Activated T-helper 17 cell treated with anti-CD3 and anti-CD28 coated beads, Interleukin-2, amount 50 U/mL, for 72 hours (primary cell): ENCODE results near the gene TMEM179B. TPM values are rescaled to one million over a fixed set of nuclear protein-coding genes. Genes with fewer than 3 reads are reported as not detected.
"Not testable (repeated sequence)": the region's sequence is repeated elsewhere in the genome, so short reads cannot be mapped to it uniquely, and the experiment has no call there.

Source experiments
- ATAC-seq: fragments of 150-1000 bp; cut with Tn5 transposase; replicated peaks from 2 replicates; pipeline ENCODE4 v1.10.0; 2021; ENCODE audit warnings: mild to moderate bottlenecking, moderate library complexity
- H3K27ac Mint-ChIP-seq: one replicate; pipeline ENCODE4 v1.8.0; 2022; ENCODE audit warnings: mixed read lengths
- H3K27me3 Mint-ChIP-seq: one replicate; pipeline ENCODE4 v1.8.0; 2022; ENCODE audit warnings: mixed read lengths
- H3K36me3 Mint-ChIP-seq: one replicate; pipeline ENCODE4 v1.8.0; 2022; ENCODE audit warnings: low read depth, mild to moderate bottlenecking, mixed read lengths
- H3K4me1 Mint-ChIP-seq: one replicate; pipeline ENCODE4 v1.8.0; 2022; ENCODE audit warnings: mixed read lengths
- H3K4me3 Mint-ChIP-seq: one replicate; pipeline ENCODE4 v1.8.0; 2022; ENCODE audit warnings: mild to moderate bottlenecking, mixed read lengths
- H3K9me3 Mint-ChIP-seq: one replicate; pipeline ENCODE4 v1.8.0; 2022; ENCODE audit warnings: mixed read lengths
- total RNA-seq, 2 donors: library from RNA; stranded (reverse); gene quantifications; one replicate each; pipeline ENCODE4 v1.2.3, GENCODE V29; 2022

The TMEM179B gene
- total RNA-seq, 2 donors from 2014 or later: 18.6 to 20.9 TPM

- H3K36me3 Mint-ChIP-seq: peaks cover 60% of the 10 kb centered on the region
- H3K4me3 Mint-ChIP-seq: peak overlapping the region; percentile 99
- peak overlapping the region; percentile 97 for H3K27ac Mint-ChIP-seq
- ATAC-seq: peak; percentile 75
- no peaks in the 10 kb centered on the region for H3K27me3 Mint-ChIP-seq
- no peaks in the 10 kb centered on the region for H3K9me3 Mint-ChIP-seq
- peaks cover 19% of the 10 kb centered on the region for H3K4me1 Mint-ChIP-seq
These were observed 17.3 kb downstream of the TMEM179B start for GRCh38 chr11:62804310-62805075.

DNA sequence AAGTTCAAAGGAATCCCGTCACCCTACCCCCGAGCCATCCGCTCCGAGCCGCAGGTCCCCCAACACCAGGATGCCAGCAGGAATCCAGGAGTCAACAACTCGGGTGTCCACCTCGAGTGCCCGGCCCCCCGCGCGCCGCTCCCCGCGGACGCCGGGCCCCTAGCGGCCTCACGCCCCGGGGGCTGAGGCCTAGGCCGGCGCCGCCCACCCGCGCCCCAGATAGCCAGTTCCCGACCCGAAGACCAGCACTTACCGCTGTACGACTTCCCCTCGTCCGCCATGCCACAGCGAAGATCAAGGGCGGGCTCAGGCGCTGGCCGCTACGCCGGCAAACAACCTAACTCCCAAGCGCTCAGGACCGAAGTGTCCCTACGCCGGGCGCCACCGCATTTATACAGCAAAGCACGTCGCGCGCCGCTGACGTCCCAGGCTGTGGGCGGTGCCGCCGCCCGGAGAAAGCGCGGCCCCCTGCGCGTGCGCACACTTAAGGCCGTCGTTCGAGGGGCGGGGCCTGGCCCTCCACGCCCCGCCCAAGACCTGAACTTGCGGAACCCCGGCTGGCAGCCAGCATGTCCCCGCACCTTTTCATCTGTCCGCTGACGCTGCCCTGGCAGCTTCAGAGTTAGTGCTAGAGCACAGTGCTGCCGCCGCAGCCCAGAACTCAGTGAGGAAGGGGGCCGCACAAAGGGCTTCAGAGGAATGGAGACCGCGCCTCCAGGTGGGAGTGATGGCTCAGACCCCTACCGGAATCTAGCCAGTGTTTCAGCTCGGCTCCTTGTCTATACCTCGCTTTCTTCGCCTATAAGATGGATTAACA lies 18.1 kb downstream of the TMEM179B start, which contains the start of gene NXF1:
Gene NXF1, minus strand, starts transcription at position 365 of the 817 bp plus-strand sequence. Its CDS starts 84 bp downstream, at position 281.
- no peaks in the 10 kb centered on the region for H3K27me3 Mint-ChIP-seq

GRCh38 chr11:62805961-62806441 lies 18.8 kb downstream of the TMEM179B start:
- Mint-ChIP-seq H3K4me1 (peaks cover 19% of the 10 kb centered on the region), H3K36me3 (peaks cover 46% of the 10 kb centered on the region), H3K27me3 (no peaks in the 10 kb centered on the region), H3K4me3 (peak overlapping the region; percentile 99), H3K9me3 (no peaks in the 10 kb centered on the region), H3K27ac (peak overlapping the region; percentile 97)
- peak; percentile 18 for ATAC-seq

More for the DNA sequence above, 18.1 kb downstream of the TMEM179B start, which contains the start of gene NXF1:
- peaks cover 52% of the 10 kb centered on the region for H3K36me3 Mint-ChIP-seq
- peaks cover 19% of the 10 kb centered on the region for H3K4me1 Mint-ChIP-seq
- peak within 1 kb of the TSS; percentile 97 for H3K27ac Mint-ChIP-seq
- ATAC-seq: peak; percentile 80
- no peaks in the 10 kb centered on the region for H3K9me3 Mint-ChIP-seq
- H3K4me3 Mint-ChIP-seq: peak within 1 kb of the TSS; percentile 99

GRCh38 chr11:62806611-62807121 lies 19.5 kb downstream of the TMEM179B start:
- Mint-ChIP-seq H3K4me3 (peak overlapping the region; percentile 99), H3K27ac (peak overlapping the region; percentile 97)

DNA sequence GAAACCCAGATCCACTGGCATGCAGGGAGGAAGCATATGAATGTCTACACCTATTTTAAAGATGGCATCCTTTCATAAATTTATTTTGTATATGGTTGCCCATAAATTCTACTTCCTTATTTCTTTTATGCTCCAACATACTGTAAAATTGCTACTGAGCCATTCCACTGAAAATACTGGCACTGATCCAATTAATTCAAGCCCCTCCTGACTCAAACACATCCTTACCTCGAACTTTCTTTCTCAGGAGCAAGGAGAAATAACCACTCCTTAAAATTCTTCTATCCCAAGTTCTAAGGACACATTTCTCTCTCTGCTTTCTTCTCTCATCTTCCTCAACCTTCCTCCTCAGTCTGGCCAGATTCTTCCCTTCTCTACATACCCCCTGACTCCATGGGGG lies 23.5 kb downstream of the TMEM179B start:
- Mint-ChIP-seq H3K36me3 (peaks cover 7% of the 10 kb centered on the region), H3K27me3 (no peaks in the 10 kb centered on the region), H3K4me3 (no peak overlapping the region), H3K4me1 (peaks cover 7% of the 10 kb centered on the region), H3K9me3 (no peaks in the 10 kb centered on the region), H3K27ac (peak overlapping the region; percentile 18)
- ATAC-seq: no peak

More at GRCh38 chr11:62806611-62807121, 19.5 kb downstream of the TMEM179B start:
- H3K9me3 Mint-ChIP-seq: no peaks in the 10 kb centered on the region
- peaks cover 40% of the 10 kb centered on the region for H3K36me3 Mint-ChIP-seq
- H3K4me1 Mint-ChIP-seq: peaks cover 19% of the 10 kb centered on the region
- no peaks in the 10 kb centered on the region for H3K27me3 Mint-ChIP-seq
- no peak for ATAC-seq

DNA sequence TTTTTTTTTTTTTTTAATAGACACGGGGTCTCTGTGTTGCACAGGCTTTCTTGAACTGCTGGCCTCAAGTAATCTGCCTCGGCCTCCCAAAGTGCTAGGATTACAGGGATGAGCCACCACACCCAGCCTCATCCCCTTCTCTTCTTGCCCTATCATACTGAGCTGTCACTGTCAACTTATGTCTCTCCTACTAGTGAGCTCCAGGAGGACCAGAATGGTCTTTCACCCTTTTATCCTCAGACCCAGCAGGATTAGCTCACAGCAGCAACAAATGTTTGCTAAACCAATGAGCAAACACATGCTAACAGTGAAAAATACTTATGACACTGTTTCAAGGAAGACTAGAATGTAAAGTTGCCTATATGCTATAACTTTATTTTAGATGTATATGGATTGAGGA lies 24.5 kb downstream of the TMEM179B start:
- no peaks in the 10 kb centered on the region for H3K4me1 Mint-ChIP-seq
- no peaks in the 10 kb centered on the region for H3K9me3 Mint-ChIP-seq
- H3K27ac Mint-ChIP-seq: peak overlapping the region; percentile 18
- no peak overlapping the region for H3K4me3 Mint-ChIP-seq
- peaks cover 16% of the 10 kb centered on the region for H3K36me3 Mint-ChIP-seq
- H3K27me3 Mint-ChIP-seq: no peaks in the 10 kb centered on the region
- no peak for ATAC-seq

DNA sequence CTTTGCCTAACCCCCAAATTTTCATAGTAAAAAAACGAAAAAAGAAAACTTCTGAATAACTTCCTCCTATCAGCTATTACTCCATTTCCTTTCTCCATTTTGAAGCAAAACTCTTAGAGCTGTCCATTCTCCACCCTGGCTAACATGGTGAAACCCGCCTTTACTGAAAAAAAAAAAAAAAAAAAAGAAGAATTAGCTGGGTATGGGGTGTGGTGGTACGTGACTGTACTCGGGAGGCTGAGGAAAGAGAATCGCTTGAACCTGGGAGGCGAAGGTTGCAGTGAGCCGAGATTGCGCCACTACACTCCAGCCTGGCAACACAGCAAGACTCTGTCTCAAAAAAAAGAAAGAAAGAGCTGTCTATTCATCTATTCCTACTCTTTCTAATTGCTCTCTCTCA lies 29.4 kb downstream of the TMEM179B start:
- ATAC-seq: no peak
- no peaks in the 10 kb centered on the region for H3K27me3 Mint-ChIP-seq
- H3K4me1 Mint-ChIP-seq: no peaks in the 10 kb centered on the region
- peaks cover 65% of the 10 kb centered on the region for H3K36me3 Mint-ChIP-seq
- no peaks in the 10 kb centered on the region for H3K9me3 Mint-ChIP-seq
- no peak overlapping the region for H3K27ac Mint-ChIP-seq
- no peak overlapping the region for H3K4me3 Mint-ChIP-seq

DNA sequence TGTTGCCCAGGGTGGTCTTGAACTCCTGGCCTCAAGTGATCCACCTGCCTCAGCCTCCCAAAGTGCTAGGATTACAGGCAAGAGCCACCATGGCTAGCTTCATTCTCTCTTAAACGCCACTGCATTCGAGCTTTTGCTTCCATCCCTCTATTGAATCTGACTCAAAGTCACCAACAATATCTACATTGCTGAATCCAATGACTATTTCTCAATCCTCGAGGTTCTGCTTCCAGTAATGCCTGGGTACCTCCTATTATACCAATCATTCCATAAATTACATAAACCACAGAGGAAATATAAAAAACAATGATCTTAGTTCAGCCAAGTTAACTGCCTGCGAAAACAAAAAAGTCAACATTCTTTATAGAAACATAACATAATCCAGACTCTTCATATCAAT lies 29.9 kb downstream of the TMEM179B start:
- peaks cover 66% of the 10 kb centered on the region for H3K36me3 Mint-ChIP-seq
- H3K9me3 Mint-ChIP-seq: no peaks in the 10 kb centered on the region
- no peak overlapping the region for H3K4me3 Mint-ChIP-seq
- no peaks in the 10 kb centered on the region for H3K4me1 Mint-ChIP-seq
- no peaks in the 10 kb centered on the region for H3K27me3 Mint-ChIP-seq
- H3K27ac Mint-ChIP-seq: no peak overlapping the region
- no peak for ATAC-seq

- H3K9me3 Mint-ChIP-seq: no peaks in the 10 kb centered on the region
- no peaks in the 10 kb centered on the region for H3K27me3 Mint-ChIP-seq
- ATAC-seq: no peak
- no peak overlapping the region for H3K4me3 Mint-ChIP-seq
- H3K36me3 Mint-ChIP-seq: peaks cover 91% of the 10 kb centered on the region
- no peak overlapping the region for H3K27ac Mint-ChIP-seq
- no peaks in the 10 kb centered on the region for H3K4me1 Mint-ChIP-seq
These were observed 36.5 kb downstream of the TMEM179B start for GRCh38 chr11:62823677-62824076.

DNA sequence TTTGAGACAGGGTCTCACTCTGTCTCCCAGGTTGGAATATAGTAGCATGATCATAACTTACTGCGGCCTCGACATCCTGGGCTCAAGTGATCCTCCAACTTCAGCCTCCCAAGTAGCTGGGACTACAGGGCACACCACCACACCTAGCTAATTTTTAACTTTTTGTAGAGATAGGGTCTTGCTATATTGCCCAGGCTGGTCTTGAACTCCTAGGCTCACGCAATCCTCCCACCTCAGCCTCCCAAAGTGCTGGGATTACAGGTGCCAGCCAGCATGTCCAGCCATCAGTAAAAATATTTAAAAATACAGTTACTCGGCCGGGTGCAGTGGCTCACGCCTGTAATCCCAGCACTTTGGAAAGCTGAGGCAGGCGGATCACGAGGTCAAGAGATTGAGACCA lies 40.9 kb downstream of the TMEM179B start:
- H3K4me3 Mint-ChIP-seq, ATAC-seq, H3K9me3 Mint-ChIP-seq, H3K4me1 Mint-ChIP-seq, H3K27me3 Mint-ChIP-seq, H3K27ac Mint-ChIP-seq: not testable (repeated sequence)
- peaks cover 86% of the 10 kb centered on the region for H3K36me3 Mint-ChIP-seq

DNA sequence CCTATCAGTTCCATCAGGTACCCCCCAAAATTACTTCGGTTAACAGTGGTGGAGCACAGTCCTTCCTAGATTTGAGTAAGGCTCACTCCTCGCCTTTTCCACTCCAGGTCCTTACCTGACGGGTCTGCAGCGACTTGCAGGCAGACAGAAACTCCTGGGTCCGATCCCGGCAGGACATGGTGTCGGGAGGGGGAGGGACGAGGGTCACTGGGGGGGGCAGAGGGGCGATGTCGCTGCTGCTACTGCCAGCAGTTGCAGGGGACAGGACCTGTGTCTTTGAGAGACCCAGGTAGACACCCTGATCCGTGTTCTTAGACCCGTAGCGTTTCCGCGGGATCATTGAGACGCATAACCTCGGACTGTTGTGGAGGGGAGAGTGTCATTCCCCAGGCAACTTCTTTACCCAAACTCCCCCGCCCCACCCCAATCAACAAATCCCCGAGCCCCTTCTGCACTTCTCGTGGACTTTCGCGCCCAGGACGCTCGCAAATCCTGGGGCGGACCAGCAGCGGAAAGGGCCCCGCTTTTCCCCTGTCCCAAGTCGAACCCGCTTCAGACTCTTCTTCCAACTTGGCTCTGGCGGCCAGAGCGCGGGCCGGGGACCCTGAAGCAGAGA lies 43.8 kb downstream of the TMEM179B start:
- Mint-ChIP-seq H3K9me3 (no peaks in the 10 kb centered on the region), H3K27ac (peak overlapping the region; percentile 97), H3K36me3 (peaks cover 86% of the 10 kb centered on the region), H3K27me3 (no peaks in the 10 kb centered on the region), H3K4me3 (peak overlapping the region; percentile 99), H3K4me1 (peaks cover 15% of the 10 kb centered on the region)
- ATAC-seq: no peak

DNA sequence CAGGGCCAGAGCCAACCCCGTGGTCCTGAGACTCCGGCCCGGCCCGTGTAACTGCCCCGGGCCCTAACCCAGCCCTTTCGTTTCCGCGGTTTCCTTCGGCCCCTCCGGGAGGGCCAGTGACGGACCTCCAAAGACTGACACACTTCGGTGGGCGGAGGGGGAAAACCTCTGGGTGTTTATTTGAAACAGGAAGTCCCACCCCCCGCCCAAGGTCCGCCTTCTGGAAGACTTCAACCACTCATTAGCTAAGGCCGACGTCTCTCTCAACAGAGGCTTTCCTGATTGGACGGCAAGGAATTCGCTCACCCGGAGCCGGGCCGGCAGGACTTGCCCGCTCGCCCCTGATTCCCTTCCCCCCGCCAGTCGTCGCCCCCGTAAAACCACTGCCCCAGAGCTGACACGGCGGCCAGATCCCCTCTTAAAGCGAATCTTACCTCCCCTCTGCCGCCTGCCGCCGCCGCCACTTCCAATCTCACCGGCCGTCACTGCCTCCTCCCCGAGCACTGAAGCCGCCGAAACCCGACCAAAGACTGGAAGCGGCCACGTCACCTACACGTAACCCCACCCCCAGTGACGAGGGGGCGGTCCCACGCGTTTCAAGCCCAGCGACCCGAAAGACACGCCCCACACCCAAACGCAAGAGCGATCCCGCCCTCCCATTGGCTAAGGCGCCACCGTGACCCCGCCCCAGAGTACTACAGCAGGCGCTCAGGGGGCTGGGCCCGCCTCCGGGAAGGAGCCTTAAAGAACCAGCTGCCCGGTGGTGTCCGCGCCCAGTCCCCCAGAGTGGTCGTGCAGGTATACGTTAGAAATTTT lies 44.5 kb downstream of the TMEM179B start, which contains the start of gene STX5:
Gene STX5, minus strand, starts transcription at position 532 of the 816 bp plus-strand sequence. CDS start 808 bp downstream, outside the sequence.
- Mint-ChIP-seq H3K27me3 (no peaks in the 10 kb centered on the region), H3K4me1 (peaks cover 15% of the 10 kb centered on the region), H3K9me3 (no peaks in the 10 kb centered on the region), H3K4me3 (peak within 1 kb of the TSS; percentile 99), H3K36me3 (peaks cover 86% of the 10 kb centered on the region), H3K27ac (peak within 1 kb of the TSS; percentile 97)
- ATAC-seq: peak; percentile 94
